Measurements from ENCODE around the gene OR5D18.

DNA sequence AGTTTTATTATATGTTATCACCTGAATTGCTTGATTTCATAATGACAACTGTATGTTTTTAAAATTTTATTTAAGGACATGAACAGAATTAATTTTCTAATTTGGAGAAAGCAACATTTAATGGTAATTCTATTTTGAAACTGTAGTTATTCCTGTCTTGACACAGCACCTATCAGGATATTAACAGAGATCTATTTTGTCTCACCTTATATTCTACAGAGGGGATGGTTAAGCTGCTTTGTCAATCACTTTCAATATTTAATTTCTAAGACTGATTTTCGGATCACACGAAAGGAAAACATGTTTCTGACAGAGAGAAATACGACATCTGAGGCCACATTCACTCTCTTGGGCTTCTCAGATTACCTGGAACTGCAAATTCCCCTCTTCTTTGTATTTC lies 19.0 kb downstream of the OR5D18 start, which contains the start of gene OR5D16:
- TF ChIP-seq, protein P1, sequence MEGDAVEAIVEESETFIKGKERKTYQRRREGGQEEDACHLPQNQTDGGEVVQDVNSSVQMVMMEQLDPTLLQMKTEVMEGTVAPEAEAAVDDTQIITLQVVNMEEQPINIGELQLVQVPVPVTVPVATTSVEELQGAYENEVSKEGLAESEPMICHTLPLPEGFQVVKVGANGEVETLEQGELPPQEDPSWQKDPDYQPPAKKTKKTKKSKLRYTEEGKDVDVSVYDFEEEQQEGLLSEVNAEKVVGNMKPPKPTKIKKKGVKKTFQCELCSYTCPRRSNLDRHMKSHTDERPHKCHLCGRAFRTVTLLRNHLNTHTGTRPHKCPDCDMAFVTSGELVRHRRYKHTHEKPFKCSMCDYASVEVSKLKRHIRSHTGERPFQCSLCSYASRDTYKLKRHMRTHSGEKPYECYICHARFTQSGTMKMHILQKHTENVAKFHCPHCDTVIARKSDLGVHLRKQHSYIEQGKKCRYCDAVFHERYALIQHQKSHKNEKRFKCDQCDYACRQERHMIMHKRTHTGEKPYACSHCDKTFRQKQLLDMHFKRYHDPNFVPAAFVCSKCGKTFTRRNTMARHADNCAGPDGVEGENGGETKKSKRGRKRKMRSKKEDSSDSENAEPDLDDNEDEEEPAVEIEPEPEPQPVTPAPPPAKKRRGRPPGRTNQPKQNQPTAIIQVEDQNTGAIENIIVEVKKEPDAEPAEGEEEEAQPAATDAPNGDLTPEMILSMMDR (IDR thresholded peaks at IDR 0.05 in 4 of 5, conservative IDR thresholded peaks at IDR 0.05 in 1 of 5), result no peak
- no peak for TF ChIP-seq POLR2A (IDR thresholded peaks at IDR 0.05)
